ENCODE measurements around the gene MCM3AP. TPM values are rescaled to one million over a fixed set of nuclear protein-coding genes. Genes with fewer than 3 reads are reported as not detected.

MCM3AP gene
- total and polyA plus RNA-seq, 4 donors = 15.5 to 58.1 (median 33.5) TPM

- no peak for TF ChIP-seq GABPA (IDR thresholded peaks at IDR 0.05 in 1 of 2, conservative IDR thresholded peaks at IDR 0.05 in 1 of 2)
- TF ChIP-seq CTCF (IDR thresholded peaks at IDR 0.05; ENCODE audit: low read depth, low read length, missing input control) = no peak
- TF ChIP-seq NR2F2 (IDR thresholded peaks at IDR 0.05) = no peak
- no peak for TF ChIP-seq ZBTB33 (IDR thresholded peaks at IDR 0.05)
These were observed 74.9 kb downstream of the MCM3AP start (continued) for GRCh38 chr21:46210378-46211136.

- no peak for DNase-seq (ENCODE audit: low spot score)
- 96% methylated on average over 23 of the region's 23 CpGs for WGBS
- H3K36me3 ChIP-seq (ENCODE audit: control insufficient read depth in 4 of 4, insufficient read depth in 3 of 4, low read depth in 1 of 4, low read length in 3 of 4) = peaks cover 26 to 91% (median 45%) of the 10 kb centered on the region in 4 donors
These were observed 76.4 kb downstream of the MCM3AP start for GRCh38 chr21:46208761-46209721.

More at GRCh38 chr21:46208761-46209721, 76.4 kb downstream of the MCM3AP start:
- Histone ChIP-seq H3K9ac (ENCODE audit: low read depth in 1 of 2, low read length in 2 of 2) (no peak overlapping the region), H3K4me3 (ENCODE audit: low read depth in 1 of 3, low read length in 3 of 3) (no peak overlapping the region), H3K4me1 (ENCODE audit: control insufficient read depth in 4 of 4, insufficient read depth in 4 of 4, low read length in 3 of 4) (no peaks in the 10 kb centered on the region), H3K9me3 (ENCODE audit: control insufficient read depth in 4 of 4, low read length in 3 of 4) (no peaks in the 10 kb centered on the region), H3K27ac (ENCODE audit: low read depth in 1 of 2, low read length in 2 of 2) (no peak overlapping the region), H3K27me3 (ENCODE audit: control insufficient read depth in 4 of 4, insufficient read depth in 4 of 4, low read length in 3 of 4) (no peaks in the 10 kb centered on the region)
- TF ChIP-seq MAX (IDR thresholded peaks at IDR 0.05) (no peak), YY1 (IDR thresholded peaks at IDR 0.05) (no peak), ATF3 (IDR thresholded peaks at IDR 0.05) (no peak), FOXA2 (IDR thresholded peaks at IDR 0.05) (no peak), RXRA (IDR thresholded peaks at IDR 0.05) (no peak), CTCF (IDR thresholded peaks at IDR 0.05; ENCODE audit: low read depth, low read length, missing input control) (no peak), NR2F2 (IDR thresholded peaks at IDR 0.05) (no peak), JUND (IDR thresholded peaks at IDR 0.05) (no peak), SP1 (IDR thresholded peaks at IDR 0.05) (no peak), HNF4A (conservative IDR thresholded peaks at IDR 0.05) (no peak), EGR1 (IDR thresholded peaks at IDR 0.05; ENCODE audit: low read depth in 2 of 2) (no peak)

Data from liver (tissue), 9 donors.